ENCODE results near the gene PRDM16. TPM values are rescaled to one million over a fixed set of nuclear protein-coding genes. Genes with fewer than 3 reads are reported as not detected.

PRDM16 gene
- total RNA-seq, 1 experiment from 2014 or later, result 1.4 TPM

- DNase-seq, result no peak
Observed at GRCh38 chr1:3469104-3469848, 400.3 kb downstream of the PRDM16 start.

GRCh38 chr1:3469849-3470649 is 401.0 kb downstream of the PRDM16 start:
- H3K4me1 ChIP-seq, result peaks cover 22% of the 10 kb centered on the region
- no peaks in the 10 kb centered on the region for H3K9me3 ChIP-seq (replicated peaks)
- peaks cover 19% of the 10 kb centered on the region; the same call in 1 of the 2 replicates for H3K27me3 ChIP-seq
- H3K27ac ChIP-seq, result no peak overlapping the region
- no peak for DNase-seq
- no peak overlapping the region for H3K4me3 ChIP-seq
- H3K36me3 ChIP-seq, result no peaks in the 10 kb centered on the region

More at GRCh38 chr1:3469104-3469848, 400.3 kb downstream of the PRDM16 start:
- Histone ChIP-seq H3K27me3 (peaks cover 22% of the 10 kb centered on the region; the same call in 1 of the 2 replicates), H3K36me3 (no peaks in the 10 kb centered on the region), H3K4me1 (peaks cover 22% of the 10 kb centered on the region), H3K4me3 (no peak overlapping the region), H3K27ac (no peak overlapping the region), H3K9me3 (replicated peaks) (no peaks in the 10 kb centered on the region)

GRCh38 chr1:3470650-3471355 is 401.8 kb downstream of the PRDM16 start:
- peaks cover 22% of the 10 kb centered on the region for H3K4me1 ChIP-seq
- peaks cover 19% of the 10 kb centered on the region; the same call in 1 of the 2 replicates for H3K27me3 ChIP-seq
- no peak overlapping the region for H3K4me3 ChIP-seq
- no peaks in the 10 kb centered on the region for H3K9me3 ChIP-seq (replicated peaks)
- H3K36me3 ChIP-seq, result no peaks in the 10 kb centered on the region
- no peak overlapping the region for H3K27ac ChIP-seq
- DNase-seq, result no peak

GRCh38 chr1:3471356-3472087 is 402.5 kb downstream of the PRDM16 start:
- H3K27ac ChIP-seq, result no peak overlapping the region
- no peaks in the 10 kb centered on the region for H3K36me3 ChIP-seq
- peak; percentile 70 to 75 for DNase-seq
- H3K9me3 ChIP-seq (replicated peaks), result no peaks in the 10 kb centered on the region
- H3K4me3 ChIP-seq, result no peak overlapping the region
- H3K27me3 ChIP-seq, result peaks cover 17% of the 10 kb centered on the region; the same call in 1 of the 2 replicates
- peaks cover 22% of the 10 kb centered on the region for H3K4me1 ChIP-seq

GRCh38 chr1:3472088-3472850 is 403.3 kb downstream of the PRDM16 start:
- no peak overlapping the region for H3K4me3 ChIP-seq
- H3K27me3 ChIP-seq, result peaks cover 10% of the 10 kb centered on the region; the same call in 1 of the 2 replicates
- H3K36me3 ChIP-seq, result no peaks in the 10 kb centered on the region
- H3K27ac ChIP-seq, result no peak overlapping the region
- no peaks in the 10 kb centered on the region for H3K9me3 ChIP-seq (replicated peaks)
- no peak for DNase-seq
- peaks cover 22% of the 10 kb centered on the region for H3K4me1 ChIP-seq

GRCh38 chr1:3472906-3473305 is 403.9 kb downstream of the PRDM16 start:
- Histone ChIP-seq H3K4me1 (peaks cover 22% of the 10 kb centered on the region), H3K27me3 (peaks cover 4% of the 10 kb centered on the region; the same call in 1 of the 2 replicates), H3K4me3 (no peak overlapping the region), H3K27ac (no peak overlapping the region), H3K36me3 (no peaks in the 10 kb centered on the region), H3K9me3 (replicated peaks) (no peaks in the 10 kb centered on the region)
- DNase-seq, result no peak

GRCh38 chr1:3473381-3473844 is 404.4 kb downstream of the PRDM16 start:
- Histone ChIP-seq H3K4me3 (no peak overlapping the region), H3K27me3 (no peaks in the 10 kb centered on the region), H3K27ac (no peak overlapping the region), H3K9me3 (replicated peaks) (no peaks in the 10 kb centered on the region), H3K36me3 (no peaks in the 10 kb centered on the region), H3K4me1 (peaks cover 22% of the 10 kb centered on the region)
- peak; percentile 69 to 72 for DNase-seq

GRCh38 chr1:3474016-3474415 is 405.0 kb downstream of the PRDM16 start:
- H3K27me3 ChIP-seq, result no peaks in the 10 kb centered on the region
- no peaks in the 10 kb centered on the region for H3K36me3 ChIP-seq
- H3K9me3 ChIP-seq (replicated peaks), result no peaks in the 10 kb centered on the region
- H3K4me1 ChIP-seq, result peaks cover 22% of the 10 kb centered on the region
- no peak overlapping the region for H3K4me3 ChIP-seq
- no peak overlapping the region for H3K27ac ChIP-seq
- no peak for DNase-seq

- no peaks in the 10 kb centered on the region for H3K27me3 ChIP-seq
- H3K4me3 ChIP-seq, result no peak overlapping the region
- no peak overlapping the region for H3K27ac ChIP-seq
- no peaks in the 10 kb centered on the region for H3K36me3 ChIP-seq
- DNase-seq, result no peak
- H3K4me1 ChIP-seq, result peaks cover 22% of the 10 kb centered on the region
- H3K9me3 ChIP-seq (replicated peaks), result no peaks in the 10 kb centered on the region
Observed at GRCh38 chr1:3474421-3474820, 405.4 kb downstream of the PRDM16 start.

GRCh38 chr1:3475839-3476573 is 407.0 kb downstream of the PRDM16 start:
- no peak for DNase-seq
- no peak overlapping the region for H3K4me3 ChIP-seq
- H3K9me3 ChIP-seq (replicated peaks), result no peaks in the 10 kb centered on the region
- H3K36me3 ChIP-seq, result no peaks in the 10 kb centered on the region
- H3K27ac ChIP-seq, result no peak overlapping the region
- H3K4me1 ChIP-seq, result peaks cover 21% of the 10 kb centered on the region
- no peaks in the 10 kb centered on the region; the same call in none of the 2 replicates for H3K27me3 ChIP-seq

- peaks cover 6% of the 10 kb centered on the region for H3K27me3 ChIP-seq
- H3K4me3 ChIP-seq, result no peak overlapping the region
- H3K4me1 ChIP-seq, result peaks cover 15% of the 10 kb centered on the region; the same call in 1 of the 2 replicates
- H3K27ac ChIP-seq, result no peak overlapping the region
- H3K9me3 ChIP-seq (replicated peaks), result no peaks in the 10 kb centered on the region
- DNase-seq, result no peak
- no peaks in the 10 kb centered on the region for H3K36me3 ChIP-seq
Observed at GRCh38 chr1:3476666-3477065, 407.7 kb downstream of the PRDM16 start.

GRCh38 chr1:3477241-3477995 is 408.4 kb downstream of the PRDM16 start:
- Histone ChIP-seq H3K4me3 (no peak overlapping the region), H3K27ac (no peak overlapping the region), H3K9me3 (replicated peaks) (no peaks in the 10 kb centered on the region), H3K4me1 (peaks cover 11% of the 10 kb centered on the region; the same call in 1 of the 2 replicates), H3K27me3 (peaks cover 9% of the 10 kb centered on the region), H3K36me3 (no peaks in the 10 kb centered on the region)
- no peak for DNase-seq
